MM.1S (cell line): Measurements from ENCODE around the gene GSTT2.

Experiments used
- DNase-seq: peaks from one replicate; pipeline ENCODE4 v3.0.0-alpha.2; 2015
- H2AFZ ChIP-seq: fragments of 300-600 bp; sonication (generic); 2 replicates; pipeline ENCODE4 v1.6.0; 2016; ENCODE audit warnings: antibody characterized with exemption, low read length
- H3F3A ChIP-seq: fragments of 300-600 bp; sonication (generic); 2 replicates; pipeline ENCODE4 v1.6.1; 2016; ENCODE audit warnings: mild to moderate bottlenecking, antibody characterized with exemption, low read length, moderate library complexity, mixed read lengths; ENCODE audit not compliant: insufficient read depth
- H3K27ac ChIP-seq: fragments of 300-600 bp; sonication (generic); 2 replicates; pipeline ENCODE4 v1.5.1; 2016; ENCODE audit warnings: mild to moderate bottlenecking, low read length
- H3K27me3 ChIP-seq: fragments of 300-600 bp; sonication (generic); replicated peaks from 2 replicates; pipeline ENCODE4 v1.6.0; 2016; ENCODE audit warnings: low read length; ENCODE audit not compliant: insufficient read depth
- H3K36me3 ChIP-seq: fragments of 300-600 bp; sonication (generic); replicated peaks from 2 replicates; pipeline ENCODE4 v1.6.1; 2016; ENCODE audit warnings: mild to moderate bottlenecking, low read length, mixed read lengths; ENCODE audit not compliant: insufficient read depth
- H3K4me1 ChIP-seq: fragments of 300-600 bp; sonication (generic); 2 replicates; pipeline ENCODE4 v1.6.1; 2016; ENCODE audit warnings: low read length, mixed read lengths
- H3K4me2 ChIP-seq: fragments of 300-600 bp; sonication (generic); 2 replicates; pipeline ENCODE4 v1.6.0; 2016; ENCODE audit warnings: low read depth, low read length
- H3K4me3 ChIP-seq: fragments of 300-600 bp; sonication (generic); 2 replicates; pipeline ENCODE4 v1.5.1; 2016; ENCODE audit warnings: low read length, mixed read lengths
- H3K79me2 ChIP-seq: fragments of 300-600 bp; sonication (generic); 2 replicates; pipeline ENCODE4 v1.6.1; 2016; ENCODE audit warnings: mixed run types, low read length, mixed read lengths
- H3K9ac ChIP-seq: fragments of 300-600 bp; sonication (generic); 2 replicates; pipeline ENCODE4 v1.6.1; 2016; ENCODE audit warnings: low read length, mixed read lengths
- H3K9me2 ChIP-seq: fragments of 300-600 bp; sonication (generic); replicated peaks from 2 replicates; pipeline ENCODE4 v1.6.1; 2016; ENCODE audit warnings: mild to moderate bottlenecking, low read length, mixed read lengths; ENCODE audit not compliant: insufficient read depth
- H3K9me3 ChIP-seq: fragments of 300-600 bp; sonication (generic); replicated peaks from 2 replicates; pipeline ENCODE4 v1.6.1; 2016; ENCODE audit warnings: mild to moderate bottlenecking, low read length, mixed read lengths; ENCODE audit not compliant: insufficient read depth
- H4K20me1 ChIP-seq: fragments of 300-600 bp; sonication (generic); 2 replicates; pipeline ENCODE4 v1.6.1; 2016; ENCODE audit warnings: mild to moderate bottlenecking, low read length, moderate library complexity, mixed read lengths; ENCODE audit not compliant: insufficient read depth
- CTCF ChIP-seq: fragments of 300-600 bp; sonication (generic); IDR thresholded peaks from 2 replicates; pipeline ENCODE4 v1.5.1; 2016; ENCODE audit warnings: antibody characterized with exemption, low read length, mixed read lengths
- EZH2 ChIP-seq: fragments of 300-600 bp; sonication (generic); optimal IDR thresholded peaks from 2 replicates; pipeline ENCODE3; 2017; ENCODE audit warnings: low read depth, mild to moderate bottlenecking, antibody characterized with exemption, low read length, mixed read lengths
- EZH2phosphoT487 ChIP-seq: fragments of 300-600 bp; sonication (generic); IDR thresholded peaks from 2 replicates; pipeline ENCODE4 v1.6.1; 2018; ENCODE audit warnings: antibody characterized with exemption, low read length

Gene GSTT2

GRCh38 chr22:24006207-24006913 lies 26.4 kb downstream of the GSTT2 start:
- Histone ChIP-seq H3K4me1 (peaks cover 10% of the 10 kb centered on the region; the same call in 1 of the 2 replicates), H3K9me2 (no peaks in the 10 kb centered on the region), H3K9ac (no peak overlapping the region), H2AFZ (no peak overlapping the region), H4K20me1 (no peaks in the 10 kb centered on the region), H3K79me2 (peaks cover 2% of the 10 kb centered on the region), H3K27ac (no peak overlapping the region), H3K9me3 (no peaks in the 10 kb centered on the region), H3K27me3 (no peaks in the 10 kb centered on the region), H3F3A (peaks cover 2% of the 10 kb centered on the region; the same call in 1 of the 2 replicates), H3K4me2 (no peak overlapping the region), H3K4me3 (no peak overlapping the region), H3K36me3 (no peaks in the 10 kb centered on the region)
- no peak for DNase-seq
- no peak for TF ChIP-seq EZH2phosphoT487

GRCh38 chr22:24006914-24007214 lies 26.9 kb downstream of the GSTT2 start:
- Histone ChIP-seq H3K36me3 (no peaks in the 10 kb centered on the region), H3K27ac (no peak overlapping the region), H3K4me3 (no peak overlapping the region), H3K27me3 (no peaks in the 10 kb centered on the region), H2AFZ (no peak overlapping the region), H3K79me2 (peaks cover 7% of the 10 kb centered on the region), H3K4me2 (no peak overlapping the region), H3K4me1 (peaks cover 10% of the 10 kb centered on the region; the same call in 1 of the 2 replicates), H3K9ac (no peak overlapping the region), H3K9me3 (no peaks in the 10 kb centered on the region), H4K20me1 (no peaks in the 10 kb centered on the region), H3F3A (peaks cover 7% of the 10 kb centered on the region; the same call in 1 of the 2 replicates), H3K9me2 (no peaks in the 10 kb centered on the region)
- TF ChIP-seq EZH2 (no peak), EZH2phosphoT487 (no peak), CTCF (no peak)
- DNase-seq, result no peak

- Histone ChIP-seq H3K27me3 (no peaks in the 10 kb centered on the region), H3K79me2 (peaks cover 12% of the 10 kb centered on the region), H3K27ac (no peak overlapping the region), H4K20me1 (no peaks in the 10 kb centered on the region), H3F3A (peaks cover 9% of the 10 kb centered on the region; the same call in 1 of the 2 replicates), H3K4me1 (peaks cover 13% of the 10 kb centered on the region; the same call in 1 of the 2 replicates), H3K36me3 (no peaks in the 10 kb centered on the region), H3K4me3 (no peak overlapping the region), H3K9me3 (no peaks in the 10 kb centered on the region), H2AFZ (no peak overlapping the region), H3K9ac (no peak overlapping the region), H3K9me2 (no peaks in the 10 kb centered on the region), H3K4me2 (no peak overlapping the region)
- TF ChIP-seq EZH2 (no peak), EZH2phosphoT487 (no peak), CTCF (no peak)
- no peak for DNase-seq
Observed at GRCh38 chr22:24007253-24008021, 27.5 kb downstream of the GSTT2 start.

- no peaks in the 10 kb centered on the region for H3K9me2 ChIP-seq
- no peaks in the 10 kb centered on the region for H3K36me3 ChIP-seq
- H4K20me1 ChIP-seq, result no peaks in the 10 kb centered on the region
- no peaks in the 10 kb centered on the region for H3K9me3 ChIP-seq
- TF ChIP-seq EZH2phosphoT487 (no peak), EZH2 (no peak), CTCF (no peak)
- peaks cover 9% of the 10 kb centered on the region; the same call in 1 of the 2 replicates for H3F3A ChIP-seq
- H2AFZ ChIP-seq, result 0 out of 2 replicates have a peak overlapping the region, but pooled peaks have one; percentile 14
- H3K79me2 ChIP-seq, result peaks cover 18% of the 10 kb centered on the region
- no peak overlapping the region for H3K9ac ChIP-seq
- H3K27ac ChIP-seq, result no peak overlapping the region
- no peak overlapping the region for H3K4me3 ChIP-seq
- DNase-seq, result no peak
- no peaks in the 10 kb centered on the region for H3K27me3 ChIP-seq
- H3K4me1 ChIP-seq, result peaks cover 14% of the 10 kb centered on the region; the same call in 1 of the 2 replicates
- H3K4me2 ChIP-seq, result no peak overlapping the region
Observed at GRCh38 chr22:24008022-24008283, 28.0 kb downstream of the GSTT2 start.
